KG1 (cell line): ENCODE results near the gene KIRREL3.

ENCODE experiments used
- DNase-seq: peaks from one replicate; lab custom pipeline; 2025; lab: John Stamatoyannopoulos, UW

Gene KIRREL3

GRCh38 chr11:126483621-126484195 lies 516.9 kb downstream of the KIRREL3 start:
- DNase-seq = no peak

- no peak for DNase-seq
Observed at GRCh38 chr11:126482586-126483108, 517.9 kb downstream of the KIRREL3 start.

GRCh38 chr11:126481303-126481680 lies 519.3 kb downstream of the KIRREL3 start:
- DNase-seq = no peak

DNA sequence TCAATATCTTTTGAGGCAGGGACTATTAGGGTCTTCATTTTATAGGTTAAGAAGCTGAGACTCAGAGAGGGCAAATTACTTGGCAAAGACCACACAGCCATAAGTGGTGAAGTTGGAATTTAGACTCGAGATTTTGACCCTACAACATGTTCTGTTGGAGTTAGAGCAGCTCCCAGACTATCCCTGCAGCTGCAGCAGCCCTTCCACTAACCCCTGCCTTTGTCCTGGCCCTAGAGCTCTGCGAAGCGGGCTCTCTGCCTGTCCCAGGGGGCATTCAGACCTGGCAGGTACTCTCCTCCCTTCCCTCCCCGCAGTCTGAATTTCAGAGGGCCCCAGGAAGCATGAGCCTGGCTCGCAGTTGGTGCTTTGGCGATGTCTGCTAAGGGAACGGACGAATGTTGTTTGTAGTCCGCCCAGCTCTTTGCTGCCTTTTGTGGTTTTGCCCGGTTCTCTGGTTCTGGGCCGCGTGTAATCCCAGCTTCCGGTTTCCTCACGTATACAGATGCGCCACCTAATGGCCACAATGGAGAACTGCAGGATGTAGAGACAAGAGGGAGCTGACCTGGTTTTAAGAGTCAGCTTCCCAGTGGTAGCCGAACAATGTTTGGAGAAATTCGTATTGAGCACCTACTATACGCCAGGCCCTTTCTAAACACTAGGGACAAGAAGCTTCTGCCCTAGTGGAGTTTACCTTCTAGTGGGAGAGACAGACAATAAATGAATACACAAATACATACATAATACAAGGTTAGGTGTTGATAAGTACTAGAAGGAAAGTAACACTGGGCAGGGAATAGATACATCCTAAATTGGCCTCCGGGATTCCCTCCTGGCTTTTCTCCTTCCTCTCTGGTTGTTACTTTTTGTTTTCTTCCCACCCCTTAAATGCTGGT lies 519.9 kb downstream of the KIRREL3 start:
- DNase-seq = peak; percentile 80

DNA sequence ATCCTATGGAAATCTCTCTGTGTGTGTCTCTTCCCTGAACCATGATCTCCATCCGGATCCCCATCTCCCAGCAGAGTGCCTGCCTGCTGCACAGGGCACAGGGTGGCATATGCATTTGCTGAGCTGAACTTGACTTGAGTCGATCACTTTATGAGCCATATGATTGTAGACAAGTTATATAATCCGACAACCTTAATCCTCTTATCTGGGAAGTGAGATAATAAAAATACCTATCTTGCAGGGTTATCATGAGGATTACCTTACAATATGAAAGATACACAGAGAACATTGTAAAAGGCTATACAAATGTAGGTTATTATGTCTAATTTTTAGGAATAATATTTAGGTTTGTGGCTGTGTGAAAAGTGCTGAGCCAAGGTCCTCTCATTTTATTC lies 520.6 kb downstream of the KIRREL3 start:
- no peak for DNase-seq

GRCh38 chr11:126479178-126479930 lies 521.2 kb downstream of the KIRREL3 start:
- no peak for DNase-seq

DNA sequence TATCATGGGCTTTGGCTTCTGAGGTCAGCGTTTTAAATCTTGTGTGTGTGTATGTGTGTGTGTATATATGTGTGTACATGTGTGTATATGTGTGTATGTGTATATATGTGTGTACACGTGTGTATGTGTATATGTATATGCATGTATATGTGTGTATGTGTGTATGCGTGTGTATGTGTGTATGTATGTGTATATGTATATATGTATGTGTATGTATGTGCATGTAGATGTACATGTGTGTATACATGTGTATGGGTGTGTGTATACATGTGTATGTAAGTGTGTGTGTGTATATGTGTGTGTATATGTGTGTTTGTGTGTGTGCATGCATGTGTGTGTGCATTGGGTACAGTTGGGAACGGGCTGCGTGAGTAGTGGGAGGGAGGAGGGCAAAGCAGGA lies 522.1 kb downstream of the KIRREL3 start:
- DNase-seq = no peak

DNA sequence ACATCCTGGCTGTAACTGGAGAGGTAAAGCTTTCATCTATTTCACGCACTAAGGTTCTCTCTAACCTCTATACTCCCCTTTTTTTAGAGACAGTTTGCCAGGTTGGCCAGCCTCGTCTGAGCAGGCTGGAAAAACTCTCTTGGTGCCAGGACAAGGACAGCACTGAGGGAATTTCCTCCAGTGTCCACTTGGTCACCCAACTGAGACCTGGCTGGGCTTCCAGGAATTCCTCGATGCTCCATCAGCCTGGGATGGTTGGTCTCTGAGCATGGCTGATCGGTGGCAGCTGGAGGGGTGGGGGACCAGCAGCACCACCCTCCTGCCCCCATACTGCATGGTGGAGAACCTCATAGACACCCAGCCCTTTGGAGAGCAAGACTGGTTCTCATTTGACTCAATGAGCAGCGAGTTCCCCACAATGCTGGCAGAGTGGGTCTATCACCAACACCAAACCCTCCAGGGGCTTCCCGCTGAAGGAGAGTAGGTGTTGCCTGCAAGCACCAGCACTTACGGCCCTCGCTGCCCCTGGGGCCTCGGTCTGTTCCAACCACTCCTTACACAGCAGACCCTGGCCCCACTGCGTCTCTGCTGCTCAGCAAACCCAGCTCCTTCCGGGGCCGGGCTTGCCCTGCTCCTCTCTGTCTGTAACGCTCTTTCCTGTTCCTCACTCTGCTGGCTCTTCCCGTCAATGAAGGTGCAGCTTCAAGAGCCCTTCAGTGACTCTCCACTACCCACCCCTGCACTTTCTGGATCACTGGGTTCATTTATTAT lies 522.9 kb downstream of the KIRREL3 start:
- no peak for DNase-seq

GRCh38 chr11:126476977-126477376 lies 523.6 kb downstream of the KIRREL3 start:
- no peak for DNase-seq

GRCh38 chr11:126476266-126476924 lies 524.2 kb downstream of the KIRREL3 start:
- no peak for DNase-seq

GRCh38 chr11:126475014-126475991 lies 525.3 kb downstream of the KIRREL3 start:
- DNase-seq = no peak

GRCh38 chr11:126474220-126474619 lies 526.4 kb downstream of the KIRREL3 start:
- no peak for DNase-seq

DNA sequence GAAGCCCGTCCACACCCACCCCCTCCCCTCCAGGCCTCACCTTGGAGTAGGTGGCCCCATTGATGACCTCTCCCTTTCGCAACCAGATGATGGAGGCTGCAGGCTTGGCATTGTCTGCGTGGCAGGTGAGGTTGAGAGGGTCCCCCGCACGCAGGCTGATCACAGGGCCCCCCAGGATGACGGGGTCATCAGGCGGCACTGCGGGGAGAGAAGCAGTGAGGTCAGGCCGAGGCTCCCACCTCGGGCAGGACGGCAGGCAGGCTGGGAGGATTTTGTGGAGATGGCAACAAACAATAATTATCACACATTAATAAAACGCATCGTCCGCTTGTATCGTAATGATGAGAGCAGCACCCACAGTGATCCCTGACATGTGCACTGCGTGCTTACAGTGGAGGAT lies 527.3 kb downstream of the KIRREL3 start:
- DNase-seq = no peak

DNA sequence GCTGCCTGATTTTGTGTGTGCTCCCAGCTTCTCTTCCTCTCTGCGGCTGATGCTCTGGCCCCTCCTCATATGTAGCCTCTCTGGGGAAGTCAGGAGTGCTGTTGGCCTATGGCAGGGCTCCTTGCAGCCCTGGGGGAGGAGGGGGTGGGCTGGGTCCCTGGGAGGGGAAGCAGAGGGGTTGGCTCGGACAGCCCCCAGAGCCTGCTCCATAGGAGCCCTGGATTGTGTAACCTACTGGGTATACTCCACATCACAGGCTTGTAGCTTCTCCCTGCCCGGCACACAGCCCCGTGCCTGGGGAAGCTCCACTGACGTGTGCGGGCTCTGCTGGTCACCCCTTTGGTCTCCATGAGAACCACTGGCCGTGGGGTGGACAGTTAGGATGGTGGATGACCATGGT lies 531.3 kb downstream of the KIRREL3 start:
- no peak for DNase-seq

GRCh38 chr11:126468102-126468521 lies 532.5 kb downstream of the KIRREL3 start:
- DNase-seq = peak; percentile 43

GRCh38 chr11:126467471-126467870 lies 533.1 kb downstream of the KIRREL3 start:
- no peak for DNase-seq

DNA sequence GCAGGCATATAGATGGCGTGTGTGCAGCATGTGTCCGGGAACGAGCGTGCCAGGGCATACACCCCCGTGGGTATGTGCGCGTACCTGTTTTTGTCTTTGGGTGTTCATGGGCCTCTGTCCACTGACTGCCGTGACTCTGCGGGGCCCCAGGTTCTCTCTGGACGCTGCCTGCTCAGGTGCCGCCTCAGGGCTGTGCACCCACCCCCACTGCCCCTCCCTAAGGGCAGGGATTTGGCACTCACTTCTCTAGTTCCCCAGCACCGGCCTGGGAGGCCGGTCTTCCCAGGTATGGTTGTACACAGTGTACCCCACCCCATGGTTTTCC lies 533.6 kb downstream of the KIRREL3 start:
- DNase-seq = no peak

- no peak for DNase-seq
Observed at GRCh38 chr11:126466236-126467045, 534.1 kb downstream of the KIRREL3 start.

DNA sequence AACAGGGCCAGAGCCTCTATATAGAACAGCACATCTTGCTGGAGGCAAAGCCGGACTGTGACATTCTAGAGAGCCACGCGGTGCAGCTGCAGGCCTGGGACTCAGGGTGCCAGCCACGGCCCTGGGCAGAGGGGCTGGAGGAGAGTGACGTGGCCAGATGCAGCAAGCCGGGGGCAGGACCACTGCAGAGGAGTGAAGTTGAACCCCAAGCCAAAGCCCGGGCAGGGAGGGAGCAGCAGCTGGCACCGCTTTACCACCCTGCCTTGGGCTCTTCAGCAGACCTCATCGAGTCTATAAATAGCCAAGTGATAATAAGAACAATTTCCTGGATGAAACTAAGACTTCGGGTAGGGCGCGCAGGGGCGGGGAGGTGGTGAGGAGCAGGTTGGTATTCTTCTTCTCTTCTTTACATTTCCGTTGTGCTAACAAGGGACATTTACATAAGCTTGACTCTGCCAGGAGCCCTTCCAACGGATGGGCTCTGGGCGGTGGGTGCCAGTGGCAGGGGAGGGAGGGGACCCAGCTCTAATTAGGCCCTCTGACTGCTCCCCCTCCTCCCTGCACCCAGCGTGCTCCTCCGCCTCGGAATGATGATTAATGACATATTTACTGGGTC lies 534.9 kb downstream of the KIRREL3 start:
- DNase-seq = no peak
